T-helper 2 cell treated with Interferon-gamma antibody and Interleukin-4, amounts not matched to agents 100 ng/mL and 5 ng/mL, for 36 hours (primary cell): ENCODE results near the gene BRF1. TPM values are rescaled to one million over a fixed set of nuclear protein-coding genes. Genes with fewer than 3 reads are reported as not detected.

Experiments
- intact Hi-C: fragments of 100-400 bp; cut with micrococcal nuclease; formaldehyde crosslinking; loops from one replicate; pipeline ENCODE4 v1.15.1; 2023
- total RNA-seq: library from RNA; stranded (reverse); gene quantifications from 2 replicates; pipeline ENCODE4 v1.2.3, GENCODE V29; 2022

The BRF1 gene
- total RNA-seq, 1 donor from 2014 or later = 40.6 TPM

- intact Hi-C loops = loop anchor here (10.0 kb wide), 1 partner anchor 68 kb away; no protein-coding TSS in a partner anchor
Observed at GRCh38 chr14:105163040-105163742, 137.6 kb downstream of the BRF1 start.

- intact Hi-C loops = loop anchor here (10.0 kb wide), 1 partner anchor 68 kb away; no protein-coding TSS in a partner anchor
Observed at GRCh38 chr14:105162669-105162979, 138.2 kb downstream of the BRF1 start.

GRCh38 chr14:105161964-105162668, 138.7 kb downstream of the BRF1 start:
- intact Hi-C loops = loop anchor here (10.0 kb wide), 1 partner anchor 67 kb away; no protein-coding TSS in a partner anchor

GRCh38 chr14:105161309-105161708, 139.5 kb downstream of the BRF1 start:
- intact Hi-C loops = loop anchor here (10.0 kb wide), 1 partner anchor 67 kb away; no protein-coding TSS in a partner anchor

- intact Hi-C loops = loop anchor here (10.0 kb wide), 1 partner anchor 66 kb away; no protein-coding TSS in a partner anchor
Observed at GRCh38 chr14:105160776-105161175, 140.0 kb downstream of the BRF1 start.

GRCh38 chr14:105159344-105159743, 141.5 kb downstream of the BRF1 start:
- intact Hi-C loops = no loop called here

Other genes with a start within 250 kb of the BRF1 start
- 31.8 and 33.0 TPM in 2 replicates for gene GPR132, start 235.6 kb downstream of the BRF1 start, total RNA-seq
- gene JAG2, start 132.2 kb downstream of the BRF1 start, total RNA-seq = 2.5 and 3.3 TPM in 2 replicates
- 16.4 and 16.7 TPM in 2 replicates for gene NUDT14, start 119.7 kb downstream of the BRF1 start, total RNA-seq
- 41.8 and 42.2 TPM in 2 replicates for gene BTBD6, start 52.5 kb downstream of the BRF1 start, total RNA-seq
- gene PACS2, start 13.7 kb upstream of the BRF1 start, total RNA-seq = 32.2 and 34.6 TPM in 2 replicates
- gene TEX22, start 97.5 kb upstream of the BRF1 start, total RNA-seq = 3.8 and 5.7 TPM in 2 replicates
- 129 and 130 TPM in 2 replicates for gene MTA1, start 118.8 kb upstream of the BRF1 start, total RNA-seq
- gene CRIP2, start 173.8 kb upstream of the BRF1 start, total RNA-seq = 1.5 and 2.1 TPM in 2 replicates
- gene CRIP1, start 185.9 kb upstream of the BRF1 start, total RNA-seq = 545 and 546 TPM in 2 replicates
- 42.6 and 43.1 TPM in 2 replicates for gene TEDC1, start 190.2 kb upstream of the BRF1 start, total RNA-seq
- gene TMEM121, start 225.6 kb upstream of the BRF1 start, total RNA-seq = 4.1 and 4.6 TPM in 2 replicates